AG04450 (cell line): ENCODE data around the gene RAPGEFL1. TPM values are rescaled to one million over a fixed set of nuclear protein-coding genes. Genes with fewer than 3 reads are reported as not detected.
"Not testable (repeated sequence)": the region's sequence is repeated elsewhere in the genome, so short reads cannot be mapped to it uniquely, and the experiment has no call there.

Source experiments
- CTCF ChIA-PET: fragments of 300-600, 350-600 bp; formaldehyde crosslinking; extraction: SDS; loops from one replicate; lab custom pipeline; 2022; ENCODE audit warnings: antibody characterized with exemption, inconsistent platforms; lab: Charles Lee
- POLR2A ChIA-PET: fragments of 350-600 bp; formaldehyde crosslinking; extraction: SDS; loops from one replicate; lab custom pipeline; 2021; ENCODE audit warnings: antibody characterized with exemption, inconsistent platforms; lab: Yijun Ruan, JAX
- DNase-seq: peaks from one replicate; pipeline ENCODE4 v3.0.0-alpha.2; 2011; ENCODE audit warnings: low read depth, low spot score
- H3K27ac ChIP-seq: one replicate; pipeline ENCODE4 v1.5.1; 2012; ENCODE audit warnings: low read depth, low read length, control low read depth
- H3K27me3 ChIP-seq: one replicate; pipeline ENCODE4 v1.6.0; 2012; ENCODE audit warnings: low read length; ENCODE audit not compliant: control insufficient read depth, insufficient read depth
- H3K4me3 ChIP-seq: 2 replicates; pipeline ENCODE4 v1.5.1; 2011; ENCODE audit warnings: mild to moderate bottlenecking, low read depth, low read length, control low read depth
- H3K9me3 ChIP-seq: 2 replicates; pipeline ENCODE4 v1.5.1; 2012; ENCODE audit warnings: low read length; ENCODE audit not compliant: control insufficient read depth, insufficient read depth
- polyA plus RNA-seq: library from polyadenylated mRNA; depleted of rRNA; stranded (reverse); fragments of >200 nt; gene quantifications from 2 replicates; pipeline ENCODE4 v1.2.3, GENCODE V29; 2011
- TF ChIP-seq, protein P1 (sequence below): IDR thresholded peaks from 2 replicates; pipeline ENCODE4 v1.5.1; 2011; ENCODE audit warnings: low read depth, low read length, control low read depth, inconsistent platforms

RAPGEFL1 gene
- polyA plus RNA-seq, 1 experiment, result 3.0 TPM

DNA sequence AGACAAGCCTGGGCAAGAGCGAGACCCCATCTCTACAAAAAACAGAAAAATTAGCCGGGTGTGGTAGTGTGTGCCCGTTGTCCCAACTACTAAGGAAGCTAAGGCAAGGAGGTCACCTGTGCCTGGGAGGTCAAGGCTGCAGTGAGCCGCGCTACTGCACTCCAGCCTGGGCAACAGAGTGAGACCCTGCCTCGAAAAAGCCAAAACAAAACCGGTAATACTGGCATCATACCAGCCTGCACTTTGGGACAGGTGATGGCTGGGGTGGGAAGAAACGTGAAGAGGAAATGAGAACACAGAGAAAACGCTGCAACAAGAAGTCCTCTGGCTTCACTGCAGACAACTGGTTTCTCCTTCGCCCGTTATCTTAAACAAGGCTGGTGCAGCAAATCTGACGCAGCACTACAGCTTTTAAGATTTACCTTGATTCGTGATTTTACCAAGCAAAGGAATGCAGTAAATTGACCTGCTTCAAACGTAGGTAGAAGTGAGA lies 37.7 kb upstream of the RAPGEFL1 start:
- TF ChIP-seq, protein P1, sequence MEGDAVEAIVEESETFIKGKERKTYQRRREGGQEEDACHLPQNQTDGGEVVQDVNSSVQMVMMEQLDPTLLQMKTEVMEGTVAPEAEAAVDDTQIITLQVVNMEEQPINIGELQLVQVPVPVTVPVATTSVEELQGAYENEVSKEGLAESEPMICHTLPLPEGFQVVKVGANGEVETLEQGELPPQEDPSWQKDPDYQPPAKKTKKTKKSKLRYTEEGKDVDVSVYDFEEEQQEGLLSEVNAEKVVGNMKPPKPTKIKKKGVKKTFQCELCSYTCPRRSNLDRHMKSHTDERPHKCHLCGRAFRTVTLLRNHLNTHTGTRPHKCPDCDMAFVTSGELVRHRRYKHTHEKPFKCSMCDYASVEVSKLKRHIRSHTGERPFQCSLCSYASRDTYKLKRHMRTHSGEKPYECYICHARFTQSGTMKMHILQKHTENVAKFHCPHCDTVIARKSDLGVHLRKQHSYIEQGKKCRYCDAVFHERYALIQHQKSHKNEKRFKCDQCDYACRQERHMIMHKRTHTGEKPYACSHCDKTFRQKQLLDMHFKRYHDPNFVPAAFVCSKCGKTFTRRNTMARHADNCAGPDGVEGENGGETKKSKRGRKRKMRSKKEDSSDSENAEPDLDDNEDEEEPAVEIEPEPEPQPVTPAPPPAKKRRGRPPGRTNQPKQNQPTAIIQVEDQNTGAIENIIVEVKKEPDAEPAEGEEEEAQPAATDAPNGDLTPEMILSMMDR, result no peak
- peak overlapping the region; percentile 51 for H3K4me3 ChIP-seq
- CTCF ChIA-PET, result interaction anchor here (0.9 to 2.8 kb wide), 4 partner anchors 15 to 125 kb away, joined by 5 to 14 read pairs (median 9); partner anchors contain the start of gene WIPF2
- no peak for DNase-seq
- no peaks in the 10 kb centered on the region for H3K27me3 ChIP-seq
- POLR2A ChIA-PET, result interaction anchor here (0.6 to 2.4 kb wide), 14 partner anchors 10 to 118 kb away, joined by 3 to 38 read pairs (median 10); partner anchors contain the start of genes MSL1, NR1D1 and WIPF2
- peak overlapping the region; percentile 63 for H3K27ac ChIP-seq
- no peaks in the 10 kb centered on the region; the same call in 1 of the 2 replicates for H3K9me3 ChIP-seq

DNA sequence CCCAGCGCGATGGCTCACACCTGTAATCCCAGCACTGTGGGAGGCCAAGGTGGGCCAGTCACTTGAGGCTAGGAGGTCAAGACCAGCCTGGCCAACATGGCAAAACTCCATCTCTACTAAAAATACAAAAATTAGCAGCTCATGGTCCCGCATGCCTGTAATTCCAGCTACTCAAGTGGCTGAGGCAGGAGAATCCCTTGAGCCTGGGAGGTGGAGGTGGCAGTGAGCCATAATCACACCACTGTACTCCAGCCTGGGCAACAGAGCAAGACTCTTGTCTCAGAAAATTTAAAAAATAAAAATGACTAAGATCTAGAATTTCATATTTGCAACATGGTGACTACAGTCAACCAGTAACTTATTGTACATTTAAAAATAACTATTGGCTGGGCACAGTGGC lies 34.1 kb upstream of the RAPGEFL1 start:
- POLR2A ChIA-PET, result interaction anchor here (0.7 kb wide), 1 partner anchor 99 kb away, joined by 3 read pairs; no protein-coding TSS in a partner anchor
- CTCF ChIA-PET, result interaction anchor here (1.1 kb wide), 1 partner anchor 30 kb away, joined by 4 read pairs; no protein-coding TSS in a partner anchor
- not testable (repeated sequence) for H3K4me3 ChIP-seq, H3K9me3 ChIP-seq, H3K27ac ChIP-seq, H3K27me3 ChIP-seq, DNase-seq

DNA sequence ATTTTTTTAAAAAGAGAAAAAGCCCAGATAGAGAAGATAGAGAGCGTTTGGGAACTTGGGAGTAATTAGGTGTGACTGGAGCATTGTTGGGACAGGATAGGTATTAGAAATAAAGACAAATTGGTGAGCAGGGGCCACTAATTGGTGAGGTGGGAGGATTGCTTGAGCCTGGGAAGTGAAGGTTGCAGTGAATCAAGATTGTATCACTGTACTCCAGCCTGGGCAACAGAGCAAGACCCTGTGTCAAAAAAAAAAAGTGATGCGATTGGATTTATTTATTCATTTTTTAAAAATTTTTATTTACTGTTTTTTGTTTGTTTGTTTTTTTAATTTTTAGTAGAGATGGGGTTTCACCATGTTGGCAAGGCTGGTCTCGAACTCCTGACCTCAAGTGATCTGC lies 31.8 kb upstream of the RAPGEFL1 start:
- CTCF ChIA-PET, result no interaction called here
- POLR2A ChIA-PET, result no interaction called here
- H3K9me3 ChIP-seq, result no peaks in the 10 kb centered on the region
- TF ChIP-seq, protein P1, result no peak
- H3K27ac ChIP-seq, result no peak overlapping the region
- H3K4me3 ChIP-seq, result no peak overlapping the region
- DNase-seq, result no peak
- no peaks in the 10 kb centered on the region for H3K27me3 ChIP-seq

DNA sequence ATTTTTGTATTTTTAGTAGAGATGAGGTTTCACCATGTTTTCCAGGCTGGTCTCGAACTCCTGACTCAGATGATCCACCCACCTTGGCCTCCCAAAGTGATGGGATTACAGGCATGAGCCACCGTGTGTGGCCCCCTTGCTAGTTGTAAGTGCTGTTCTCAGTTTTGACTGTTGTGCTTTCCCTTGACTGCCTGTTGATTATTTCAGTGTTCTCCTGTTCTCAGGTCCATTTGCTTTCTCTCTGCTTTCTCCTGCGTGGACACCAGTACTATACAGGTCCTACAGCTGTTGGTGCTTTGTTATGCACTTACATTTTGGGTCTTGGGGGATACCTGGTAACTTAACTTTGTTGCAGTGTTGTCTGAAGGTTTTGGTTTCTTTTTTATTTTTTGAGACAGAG lies 28.7 kb upstream of the RAPGEFL1 start:
- TF ChIP-seq, protein P1, result no peak
- DNase-seq, result no peak
- no peak overlapping the region for H3K27ac ChIP-seq
- ChIA-PET POLR2A (interaction anchor here (0.6 to 0.7 kb wide), 3 partner anchors 16 to 82 kb away, joined by 4 to 6 read pairs (median 6); no protein-coding TSS in a partner anchor), CTCF (interaction anchor here (0.6 to 2.5 kb wide), 3 partner anchors 20 to 80 kb away, joined by 3 to 11 read pairs (median 6); no protein-coding TSS in a partner anchor)
- no peaks in the 10 kb centered on the region for H3K27me3 ChIP-seq
- H3K4me3 ChIP-seq, result no peak overlapping the region
- H3K9me3 ChIP-seq, result no peaks in the 10 kb centered on the region

DNA sequence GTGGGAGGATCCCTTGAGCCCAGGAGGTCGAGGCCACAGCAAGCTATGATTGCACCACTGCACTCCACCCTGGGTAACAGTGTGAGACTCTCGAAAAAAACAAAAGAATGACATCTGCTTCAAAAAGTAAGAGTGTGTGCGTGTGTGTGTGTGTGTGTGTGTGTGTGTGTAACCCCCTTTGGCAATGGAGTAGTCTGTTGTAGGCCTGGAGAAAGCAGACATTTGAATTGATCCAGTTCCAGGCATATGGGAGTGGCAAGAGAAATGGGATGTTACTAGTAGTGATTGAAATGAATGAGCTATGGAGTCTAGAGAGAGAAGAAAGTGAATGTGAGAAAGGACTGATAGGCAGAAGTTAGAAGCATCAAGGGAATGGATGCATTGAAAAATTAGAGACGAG lies 27.0 kb upstream of the RAPGEFL1 start:
- no peaks in the 10 kb centered on the region for H3K27me3 ChIP-seq
- DNase-seq, result no peak
- CTCF ChIA-PET, result no interaction called here
- POLR2A ChIA-PET, result no interaction called here
- H3K27ac ChIP-seq, result no peak overlapping the region
- TF ChIP-seq, protein P1, result no peak
- H3K9me3 ChIP-seq, result no peaks in the 10 kb centered on the region
- H3K4me3 ChIP-seq, result no peak overlapping the region
